Measurements from ENCODE around the gene YJU2. TPM values are rescaled to one million over a fixed set of nuclear protein-coding genes. Genes with fewer than 3 reads are reported as not detected.

YJU2 gene
- total RNA-seq, 1 experiment from 2014 or later = 26.9 TPM

GRCh38 chr19:4284176-4284958 is 37.5 kb downstream of the YJU2 start:
- no peaks in the 10 kb centered on the region for H3K36me3 ChIP-seq (ENCODE audit: control insufficient read depth in 1 of 2, insufficient read depth in 2 of 2, low read length in 2 of 2)
- ChIA-PET CTCF (interaction anchor here (1.4 kb wide), 1 partner anchor 17 kb away, joined by 6 read pairs; no protein-coding TSS in a partner anchor), RAD21 (ENCODE audit: low non-redundant PET in 1 of 2, low total read pairs in 2 of 2, uncharacterized antibody in 2 of 2, unreplicated experiment in 2 of 2) (no interaction called here), POLR2A (interaction anchor here (0.5 kb wide), 1 partner anchor 562 kb away, joined by 3 read pairs; no protein-coding TSS in a partner anchor)
- no peaks in the 10 kb centered on the region for H3K79me2 ChIP-seq (ENCODE audit: insufficient read depth, low read length)
- TF ChIP-seq EZH2 (IDR thresholded peaks at IDR 0.05) (no peak), SP1 (IDR thresholded peaks at IDR 0.05; ENCODE audit: low read depth) (peak; percentile 61), ZFX (IDR thresholded peaks at IDR 0.05) (no peak)
- no peaks in the 10 kb centered on the region for H3K27me3 ChIP-seq (ENCODE audit: insufficient read depth, low read length)
- no peaks in the 10 kb centered on the region for H3K9me3 ChIP-seq (ENCODE audit: control insufficient read depth in 1 of 2, insufficient read depth in 1 of 2, low read depth in 1 of 2, low read length in 2 of 2)
- no peak overlapping the region for H3K9ac ChIP-seq (ENCODE audit: low read length)
- no peaks in the 10 kb centered on the region for H4K20me1 ChIP-seq (ENCODE audit: insufficient read depth)
- ATAC-seq (peak; percentile 83), DNase-seq (ENCODE audit: low read depth, low spot score) (peak; percentile 77)
- peak overlapping the region; percentile 16 to 35; a peak in 3 of 4 replicates for H3K4me3 ChIP-seq (replicated peaks in 1 of 2; ENCODE audit: low read depth in 1 of 2, low read length in 2 of 2)
- H3K4me1 ChIP-seq (ENCODE audit: control insufficient read depth in 1 of 2, insufficient read depth in 2 of 2, low read length in 2 of 2) = peaks cover 12 to 38% of the 10 kb centered on the region in 2 experiments; a peak in 3 of 4 replicates
- H3K27ac ChIP-seq (ENCODE audit: low read depth, low read length) = no peak overlapping the region
- H2AFZ ChIP-seq (ENCODE audit: low read depth, low read length, poor library complexity, severe bottlenecking) = peak overlapping the region; percentile 61
- intact Hi-C loops (cut with micrococcal nuclease) = no loop called here
- BruUV-seq (replicated peaks) = no TSS peak
- H3K9me2 ChIP-seq (ENCODE audit: insufficient read depth) = no peaks in the 10 kb centered on the region
- H3K4me2 ChIP-seq (ENCODE audit: low read length) = peak overlapping the region; percentile 63

GRCh38 chr19:4284974-4285373 is 38.1 kb downstream of the YJU2 start:
- H3K36me3 ChIP-seq (ENCODE audit: control insufficient read depth in 1 of 2, insufficient read depth in 2 of 2, low read length in 2 of 2) = no peaks in the 10 kb centered on the region
- no peak overlapping the region for H3K9ac ChIP-seq (ENCODE audit: low read length)
- no peak overlapping the region for H3K27ac ChIP-seq (ENCODE audit: low read depth, low read length)
- H3K4me3 ChIP-seq (replicated peaks in 1 of 2; ENCODE audit: low read depth in 1 of 2, low read length in 2 of 2) = peak overlapping the region; percentile 16 to 35; a peak in 3 of 4 replicates
- no peaks in the 10 kb centered on the region for H3K9me2 ChIP-seq (ENCODE audit: insufficient read depth)
- ChIA-PET CTCF (interaction anchor here (1.4 kb wide), 1 partner anchor 18 kb away, joined by 6 read pairs; no protein-coding TSS in a partner anchor), RAD21 (ENCODE audit: low non-redundant PET in 1 of 2, low total read pairs in 2 of 2, uncharacterized antibody in 2 of 2, unreplicated experiment in 2 of 2) (no interaction called here), POLR2A (no interaction called here)
- H3K4me2 ChIP-seq (ENCODE audit: low read length) = peak overlapping the region; percentile 63
- peak overlapping the region; percentile 6 for H2AFZ ChIP-seq (ENCODE audit: low read depth, low read length, poor library complexity, severe bottlenecking)
- ATAC-seq = no peak
- no peaks in the 10 kb centered on the region for H3K27me3 ChIP-seq (ENCODE audit: insufficient read depth, low read length)
- no peaks in the 10 kb centered on the region for H3K9me3 ChIP-seq (ENCODE audit: control insufficient read depth in 1 of 2, insufficient read depth in 1 of 2, low read depth in 1 of 2, low read length in 2 of 2)
- DNase-seq (ENCODE audit: low read depth, low spot score) = no peak
- H3K4me1 ChIP-seq (ENCODE audit: control insufficient read depth in 1 of 2, insufficient read depth in 2 of 2, low read length in 2 of 2) = peaks cover 12 to 38% of the 10 kb centered on the region in 2 experiments; a peak in 3 of 4 replicates
- BruUV-seq (replicated peaks) = no TSS peak
- H4K20me1 ChIP-seq (ENCODE audit: insufficient read depth) = no peaks in the 10 kb centered on the region
- H3K79me2 ChIP-seq (ENCODE audit: insufficient read depth, low read length) = no peaks in the 10 kb centered on the region
- intact Hi-C loops (cut with micrococcal nuclease) = no loop called here
- TF ChIP-seq REST (IDR thresholded peaks at IDR 0.05; ENCODE audit: low read depth) = no peak
- no peak for TF ChIP-seq EZH2 (IDR thresholded peaks at IDR 0.05)
- TF ChIP-seq POLR2AphosphoS5 (IDR thresholded peaks at IDR 0.05; ENCODE audit: low read depth, low read length) = no peak
- TF ChIP-seq ZFX (IDR thresholded peaks at IDR 0.05) = no peak
- no peak for TF ChIP-seq SRF (IDR thresholded peaks at IDR 0.05; ENCODE audit: low read depth)
- no peak for TF ChIP-seq RAD21 (IDR thresholded peaks at IDR 0.05; ENCODE audit: low read depth)
- no peak for TF ChIP-seq CBX3 (IDR thresholded peaks at IDR 0.05; ENCODE audit: low read depth)
- TF ChIP-seq, protein P1, sequence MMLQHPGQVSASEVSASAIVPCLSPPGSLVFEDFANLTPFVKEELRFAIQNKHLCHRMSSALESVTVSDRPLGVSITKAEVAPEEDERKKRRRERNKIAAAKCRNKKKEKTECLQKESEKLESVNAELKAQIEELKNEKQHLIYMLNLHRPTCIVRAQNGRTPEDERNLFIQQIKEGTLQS (IDR thresholded peaks at IDR 0.05) = no peak
- no peak for TF ChIP-seq ELF1 (IDR thresholded peaks at IDR 0.05; ENCODE audit: borderline replicate concordance, low read depth)
- no peak for TF ChIP-seq YY1 (IDR thresholded peaks at IDR 0.05; ENCODE audit: extremely low read depth, insufficient replicate concordance, low read depth, low read length)
- no peak for TF ChIP-seq ZBTB33 (IDR thresholded peaks at IDR 0.05; ENCODE audit: extremely low read depth, insufficient replicate concordance, low read length)
- TF ChIP-seq FOSL1 (IDR thresholded peaks at IDR 0.05; ENCODE audit: low read depth) = no peak
